Activated T-cell treated with anti-CD3 and anti-CD28 coated beads, Interleukin-2, amount 50 U/mL, for 4 hours (primary cell): ENCODE data around the gene C10orf67. TPM values are rescaled to one million over a fixed set of nuclear protein-coding genes. Genes with fewer than 3 reads are reported as not detected.
"Not testable (repeated sequence)": the region's sequence is repeated elsewhere in the genome, so short reads cannot be mapped to it uniquely, and the experiment has no call there.

Experiments
- ATAC-seq, 2 donors: fragments of 200-7000 bp; cut with Tn5 transposase; one replicate each; pipeline ENCODE4 v1.10.0; 2021
- DNase-seq: peaks from one replicate; pipeline ENCODE4 v3.0.0-alpha.2; 2020
- H3K27me3 Mint-ChIP-seq: one replicate; pipeline ENCODE4 v1.8.0; 2021; ENCODE audit warnings: low read depth, mixed read lengths
- H3K36me3 Mint-ChIP-seq: one replicate; pipeline ENCODE4 v1.8.0; 2022; ENCODE audit warnings: mixed read lengths; ENCODE audit not compliant: insufficient read depth
- H3K4me1 Mint-ChIP-seq: one replicate; pipeline ENCODE4 v1.8.0; 2021; ENCODE audit warnings: low read depth, mixed read lengths
- H3K4me3 Mint-ChIP-seq: one replicate; pipeline ENCODE4 v1.8.0; 2021; ENCODE audit warnings: mild to moderate bottlenecking, moderate library complexity, mixed read lengths
- H3K9me3 Mint-ChIP-seq: one replicate; pipeline ENCODE4 v1.8.0; 2021; ENCODE audit warnings: mixed read lengths
- total RNA-seq, 3 donors: library from RNA; stranded (reverse); gene quantifications; one replicate each; pipeline ENCODE4 v1.2.1, GENCODE V29; 2021

The C10orf67 gene
- total RNA-seq, 3 donors from 2014 or later = 0.42 to 1.1 (median 0.73) TPM

- Mint-ChIP-seq H3K4me3 (peak overlapping the region; percentile 34), H3K4me1 (peaks cover 66% of the 10 kb centered on the region), H3K9me3 (peaks cover 5% of the 10 kb centered on the region), H3K27me3 (no peaks in the 10 kb centered on the region), H3K36me3 (no peaks in the 10 kb centered on the region)
- ATAC-seq = peak; percentile 43 to 45
- DNase-seq = no peak
Observed at GRCh38 chr10:23368816-23369640, 24.4 kb upstream of the C10orf67 start.

GRCh38 chr10:23367896-23368595 is 23.4 kb upstream of the C10orf67 start:
- Mint-ChIP-seq H3K4me1 (peaks cover 70% of the 10 kb centered on the region), H3K36me3 (no peaks in the 10 kb centered on the region), H3K9me3 (peaks cover 8% of the 10 kb centered on the region), H3K27me3 (no peaks in the 10 kb centered on the region), H3K4me3 (no peak overlapping the region)
- ATAC-seq (no peak), DNase-seq (no peak)

- H3K4me3 Mint-ChIP-seq, H3K27me3 Mint-ChIP-seq, DNase-seq, H3K9me3 Mint-ChIP-seq, H3K36me3 Mint-ChIP-seq: not testable (repeated sequence)
- peaks cover 83% of the 10 kb centered on the region for H3K4me1 Mint-ChIP-seq
- ATAC-seq = peak; percentile 80
Observed at GRCh38 chr10:23365417-23366030, 20.9 kb upstream of the C10orf67 start.

GRCh38 chr10:23364378-23364777 is 19.8 kb upstream of the C10orf67 start:
- H3K36me3 Mint-ChIP-seq = no peaks in the 10 kb centered on the region
- peaks cover 74% of the 10 kb centered on the region for H3K4me1 Mint-ChIP-seq
- ATAC-seq = no peak
- H3K9me3 Mint-ChIP-seq = peaks cover 8% of the 10 kb centered on the region
- no peaks in the 10 kb centered on the region for H3K27me3 Mint-ChIP-seq
- H3K4me3 Mint-ChIP-seq = peak overlapping the region; percentile 0
- DNase-seq = no peak

- no peaks in the 10 kb centered on the region for H3K27me3 Mint-ChIP-seq
- peaks cover 8% of the 10 kb centered on the region for H3K9me3 Mint-ChIP-seq
- ATAC-seq (no peak), DNase-seq (no peak)
- peak overlapping the region; percentile 75 for H3K4me3 Mint-ChIP-seq
- H3K36me3 Mint-ChIP-seq = no peaks in the 10 kb centered on the region
- peaks cover 68% of the 10 kb centered on the region for H3K4me1 Mint-ChIP-seq
Observed at GRCh38 chr10:23363793-23364135, 19.2 kb upstream of the C10orf67 start.

GRCh38 chr10:23362879-23363792 is 18.5 kb upstream of the C10orf67 start:
- H3K4me3 Mint-ChIP-seq = peak overlapping the region; percentile 75
- H3K9me3 Mint-ChIP-seq = peaks cover 8% of the 10 kb centered on the region
- no peaks in the 10 kb centered on the region for H3K27me3 Mint-ChIP-seq
- H3K4me1 Mint-ChIP-seq = peaks cover 62% of the 10 kb centered on the region
- DNase-seq (peak; percentile 23), ATAC-seq (peak; percentile 76 to 77)
- no peaks in the 10 kb centered on the region for H3K36me3 Mint-ChIP-seq

- H3K4me3 Mint-ChIP-seq = no peak overlapping the region
- no peaks in the 10 kb centered on the region for H3K36me3 Mint-ChIP-seq
- no peak for DNase-seq
- H3K27me3 Mint-ChIP-seq = no peaks in the 10 kb centered on the region
- no peak for ATAC-seq
- peaks cover 55% of the 10 kb centered on the region for H3K4me1 Mint-ChIP-seq
- H3K9me3 Mint-ChIP-seq = peaks cover 8% of the 10 kb centered on the region
Observed at GRCh38 chr10:23362069-23362830, 17.7 kb upstream of the C10orf67 start.

- H3K4me1 Mint-ChIP-seq = peaks cover 51% of the 10 kb centered on the region
- DNase-seq = no peak
- H3K9me3 Mint-ChIP-seq = peaks cover 8% of the 10 kb centered on the region
- H3K27me3 Mint-ChIP-seq = no peaks in the 10 kb centered on the region
- H3K4me3 Mint-ChIP-seq = no peak overlapping the region
- H3K36me3 Mint-ChIP-seq = no peaks in the 10 kb centered on the region
- ATAC-seq = no peak
Observed at GRCh38 chr10:23361665-23362064, 17.1 kb upstream of the C10orf67 start.

- peaks cover 36% of the 10 kb centered on the region for H3K4me1 Mint-ChIP-seq
- H3K4me3 Mint-ChIP-seq = no peak overlapping the region
- H3K36me3 Mint-ChIP-seq = no peaks in the 10 kb centered on the region
- peaks cover 3% of the 10 kb centered on the region for H3K9me3 Mint-ChIP-seq
- no peak for ATAC-seq
- DNase-seq = no peak
- no peaks in the 10 kb centered on the region for H3K27me3 Mint-ChIP-seq
Observed at GRCh38 chr10:23359692-23360380, 15.2 kb upstream of the C10orf67 start.

GRCh38 chr10:23358357-23358756 is 13.8 kb upstream of the C10orf67 start:
- no peaks in the 10 kb centered on the region for H3K27me3 Mint-ChIP-seq
- peaks cover 21% of the 10 kb centered on the region for H3K4me1 Mint-ChIP-seq
- ATAC-seq (no peak), DNase-seq (no peak)
- H3K9me3 Mint-ChIP-seq = no peaks in the 10 kb centered on the region
- no peaks in the 10 kb centered on the region for H3K36me3 Mint-ChIP-seq
- H3K4me3 Mint-ChIP-seq = no peak overlapping the region

GRCh38 chr10:23354630-23355279 is 10.2 kb upstream of the C10orf67 start:
- DNase-seq (no peak), ATAC-seq (no peak)
- no peaks in the 10 kb centered on the region for H3K36me3 Mint-ChIP-seq
- no peaks in the 10 kb centered on the region for H3K27me3 Mint-ChIP-seq
- no peak overlapping the region for H3K4me3 Mint-ChIP-seq
- no peaks in the 10 kb centered on the region for H3K9me3 Mint-ChIP-seq
- H3K4me1 Mint-ChIP-seq = peaks cover 2% of the 10 kb centered on the region

- Mint-ChIP-seq H3K4me3 (no peak overlapping the region), H3K36me3 (no peaks in the 10 kb centered on the region), H3K9me3 (no peaks in the 10 kb centered on the region), H3K4me1 (no peaks in the 10 kb centered on the region), H3K27me3 (no peaks in the 10 kb centered on the region)
- ATAC-seq (no peak), DNase-seq (no peak)
Observed at GRCh38 chr10:23351926-23352519, 7.4 kb upstream of the C10orf67 start.
